Loucy (cell line): ENCODE data around the gene KDM6B.

Experiments
- H2AFZ ChIP-seq: fragments of 200-600 bp; sonication (generic); 2 replicates; pipeline ENCODE4 v1.6.0; 2016; ENCODE audit warnings: antibody characterized with exemption, mild to moderate bottlenecking, low read length, moderate library complexity
- H3F3A ChIP-seq: fragments of 200-600 bp; 2 replicates; pipeline ENCODE4 v1.6.0; 2016; ENCODE audit warnings: antibody characterized with exemption, low read depth, mild to moderate bottlenecking
- H3K27me3 ChIP-seq: fragments of 200-600 bp; sonication (generic); 2 replicates; pipeline ENCODE4 v1.6.1; 2014; ENCODE audit warnings: low read length, mild to moderate bottlenecking; ENCODE audit not compliant: insufficient read depth, poor library complexity, severe bottlenecking
- H3K36me3 ChIP-seq: fragments of 200-600 bp; sonication (generic); 2 replicates; pipeline ENCODE4 v1.6.1; 2016; ENCODE audit warnings: low read length; ENCODE audit not compliant: insufficient read depth
- H3K4me1 ChIP-seq: fragments of 200-600 bp; sonication (generic); 2 replicates; pipeline ENCODE4 v1.5.1; 2014; ENCODE audit warnings: low read length, mild to moderate bottlenecking; ENCODE audit not compliant: insufficient read depth, poor library complexity, severe bottlenecking
- H3K4me2 ChIP-seq: fragments of 200-600 bp; sonication (generic); 2 replicates; pipeline ENCODE4 v1.6.0; 2014; ENCODE audit warnings: antibody characterized with exemption, low read length, low read depth, mild to moderate bottlenecking; ENCODE audit not compliant: poor library complexity, severe bottlenecking
- H3K4me3 ChIP-seq: fragments of 200-600 bp; sonication (generic); 2 replicates; pipeline ENCODE4 v1.5.1; 2014; ENCODE audit warnings: low read length, mild to moderate bottlenecking, mixed read lengths; ENCODE audit not compliant: poor library complexity, severe bottlenecking
- H3K79me2 ChIP-seq: fragments of 200-600 bp; sonication (generic); 2 replicates; pipeline ENCODE4 v1.6.1; 2014; ENCODE audit warnings: low read length; ENCODE audit not compliant: insufficient read depth
- H3K9ac ChIP-seq: fragments of 200-600 bp; sonication (generic); 2 replicates; pipeline ENCODE4 v1.6.0; 2014; ENCODE audit warnings: mild to moderate bottlenecking, low read depth, low read length, moderate library complexity; ENCODE audit not compliant: poor library complexity, severe bottlenecking
- H3K9me2 ChIP-seq: fragments of 200-600 bp; sonication (generic); replicated peaks from 2 replicates; pipeline ENCODE4 v1.6.1; 2016; ENCODE audit warnings: low read depth, low read length, mixed read lengths
- H3K9me3 ChIP-seq: fragments of 200-600 bp; sonication (generic); 2 replicates; pipeline ENCODE4 v1.6.1; 2014; ENCODE audit warnings: mild to moderate bottlenecking, antibody characterized with exemption, low read length, low read depth; ENCODE audit not compliant: insufficient read depth
- H4K20me1 ChIP-seq: fragments of 200-600 bp; sonication (generic); 2 replicates; pipeline ENCODE4 v1.6.0; 2014; ENCODE audit warnings: antibody characterized with exemption, low read length, mild to moderate bottlenecking; ENCODE audit not compliant: insufficient read depth, poor library complexity, severe bottlenecking
- EZH2phosphoT487 ChIP-seq: fragments of 200-600 bp; IDR thresholded peaks from 2 replicates; pipeline ENCODE4 v1.6.1; 2018; ENCODE audit warnings: antibody characterized with exemption, mild to moderate bottlenecking, moderate library complexity, borderline replicate concordance
- TF ChIP-seq, protein P1 (sequence below): fragments of 200-600 bp; sonication (generic); conservative IDR thresholded peaks from 2 replicates; pipeline ENCODE4 v1.5.1; 2014; ENCODE audit warnings: mild to moderate bottlenecking, antibody characterized with exemption, low read length

The KDM6B gene

GRCh38 chr17:7824021-7824924 is 9.7 kb upstream of the KDM6B start:
- no peak overlapping the region for H3K9ac ChIP-seq
- H3F3A ChIP-seq: no peaks in the 10 kb centered on the region
- no peak overlapping the region for H2AFZ ChIP-seq
- TF ChIP-seq, protein P1, sequence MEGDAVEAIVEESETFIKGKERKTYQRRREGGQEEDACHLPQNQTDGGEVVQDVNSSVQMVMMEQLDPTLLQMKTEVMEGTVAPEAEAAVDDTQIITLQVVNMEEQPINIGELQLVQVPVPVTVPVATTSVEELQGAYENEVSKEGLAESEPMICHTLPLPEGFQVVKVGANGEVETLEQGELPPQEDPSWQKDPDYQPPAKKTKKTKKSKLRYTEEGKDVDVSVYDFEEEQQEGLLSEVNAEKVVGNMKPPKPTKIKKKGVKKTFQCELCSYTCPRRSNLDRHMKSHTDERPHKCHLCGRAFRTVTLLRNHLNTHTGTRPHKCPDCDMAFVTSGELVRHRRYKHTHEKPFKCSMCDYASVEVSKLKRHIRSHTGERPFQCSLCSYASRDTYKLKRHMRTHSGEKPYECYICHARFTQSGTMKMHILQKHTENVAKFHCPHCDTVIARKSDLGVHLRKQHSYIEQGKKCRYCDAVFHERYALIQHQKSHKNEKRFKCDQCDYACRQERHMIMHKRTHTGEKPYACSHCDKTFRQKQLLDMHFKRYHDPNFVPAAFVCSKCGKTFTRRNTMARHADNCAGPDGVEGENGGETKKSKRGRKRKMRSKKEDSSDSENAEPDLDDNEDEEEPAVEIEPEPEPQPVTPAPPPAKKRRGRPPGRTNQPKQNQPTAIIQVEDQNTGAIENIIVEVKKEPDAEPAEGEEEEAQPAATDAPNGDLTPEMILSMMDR: no peak
- no peak for TF ChIP-seq EZH2phosphoT487
- H3K9me3 ChIP-seq: no peaks in the 10 kb centered on the region
- H3K79me2 ChIP-seq: no peaks in the 10 kb centered on the region
- no peaks in the 10 kb centered on the region for H3K27me3 ChIP-seq
- H3K9me2 ChIP-seq: no peaks in the 10 kb centered on the region
- H3K4me2 ChIP-seq: no peak overlapping the region
- no peak overlapping the region for H3K4me3 ChIP-seq
- no peaks in the 10 kb centered on the region for H3K36me3 ChIP-seq
- no peaks in the 10 kb centered on the region for H4K20me1 ChIP-seq
- H3K4me1 ChIP-seq: no peaks in the 10 kb centered on the region

- no peaks in the 10 kb centered on the region for H3K9me3 ChIP-seq
- no peaks in the 10 kb centered on the region for H3K9me2 ChIP-seq
- H3F3A ChIP-seq: no peaks in the 10 kb centered on the region
- no peaks in the 10 kb centered on the region for H3K79me2 ChIP-seq
- H3K4me2 ChIP-seq: no peak overlapping the region
- no peak overlapping the region for H3K9ac ChIP-seq
- no peak overlapping the region for H3K4me3 ChIP-seq
- no peaks in the 10 kb centered on the region for H3K4me1 ChIP-seq
- H3K36me3 ChIP-seq: no peaks in the 10 kb centered on the region
- H2AFZ ChIP-seq: peak overlapping the region; percentile 3; the same call in 1 of the 2 replicates
- H3K27me3 ChIP-seq: no peaks in the 10 kb centered on the region
- no peaks in the 10 kb centered on the region for H4K20me1 ChIP-seq
- TF ChIP-seq, protein P1: peak; percentile 47
- no peak for TF ChIP-seq EZH2phosphoT487
Observed at GRCh38 chr17:7825206-7825990, 8.6 kb upstream of the KDM6B start.

DNA sequence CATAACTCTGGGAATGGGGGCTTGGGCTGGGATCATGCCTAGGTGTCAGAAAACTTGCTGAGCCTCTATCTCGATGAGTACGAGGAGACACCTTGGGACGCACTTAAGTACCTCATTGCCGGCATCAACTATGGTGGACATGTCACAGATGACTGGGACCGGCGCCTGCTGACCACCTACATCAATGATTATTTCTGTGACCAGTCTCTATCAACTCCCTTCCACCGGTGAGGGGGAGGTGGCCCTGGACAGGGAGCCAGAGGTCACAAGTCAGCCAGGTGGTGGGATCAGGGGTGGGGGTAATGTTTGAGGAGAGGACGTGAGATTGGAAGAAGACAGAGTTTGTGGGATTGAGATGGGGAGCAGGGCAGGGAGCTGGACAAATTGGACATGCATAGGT is 3.4 kb upstream of the KDM6B start:
- no peaks in the 10 kb centered on the region for H3K36me3 ChIP-seq
- no peak overlapping the region for H3K4me2 ChIP-seq
- no peaks in the 10 kb centered on the region for H3K9me3 ChIP-seq
- H3K9me2 ChIP-seq: no peaks in the 10 kb centered on the region
- H3F3A ChIP-seq: peaks cover 5% of the 10 kb centered on the region; the same call in 1 of the 2 replicates
- TF ChIP-seq, protein P1: no peak
- no peak for TF ChIP-seq EZH2phosphoT487
- no peaks in the 10 kb centered on the region for H3K79me2 ChIP-seq
- H3K4me3 ChIP-seq: no peak overlapping the region
- H2AFZ ChIP-seq: no peak overlapping the region
- H3K4me1 ChIP-seq: peaks cover 9% of the 10 kb centered on the region
- H3K27me3 ChIP-seq: no peaks in the 10 kb centered on the region
- H3K9ac ChIP-seq: no peak overlapping the region
- H4K20me1 ChIP-seq: no peaks in the 10 kb centered on the region
